Measurements from ENCODE around the gene CDCP2.

Gene CDCP2

DNA sequence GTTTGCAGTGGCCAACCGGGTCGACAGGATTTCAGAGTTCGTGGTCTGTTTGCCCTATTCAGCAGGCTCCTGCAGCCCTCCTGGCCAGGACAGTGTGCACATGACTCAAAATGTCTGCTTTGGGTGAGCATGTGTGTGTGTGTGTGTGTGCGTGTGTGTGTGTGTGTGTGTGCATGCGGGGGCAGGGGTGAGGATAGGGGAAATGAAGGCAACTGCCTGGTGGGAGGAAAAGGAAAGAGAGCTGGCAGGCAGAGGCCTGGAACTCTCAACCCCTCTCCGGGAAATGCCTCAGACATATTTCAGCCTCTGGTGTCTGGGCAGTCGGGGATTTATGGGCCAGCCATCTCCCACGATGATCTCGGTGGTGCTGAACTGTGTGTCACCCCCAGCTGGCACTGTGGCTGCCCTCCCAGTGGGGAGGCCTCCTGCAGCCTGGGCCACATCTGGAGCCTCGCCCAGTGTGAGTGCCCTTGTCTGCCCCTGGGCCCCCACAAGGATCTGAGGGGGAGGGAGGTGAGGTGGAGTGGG is 15.2 kb downstream of the CDCP2 start:
- no peak for DNase-seq (ENCODE audit: extremely low read depth in 1 of 2, low read depth in 1 of 2)

DNA sequence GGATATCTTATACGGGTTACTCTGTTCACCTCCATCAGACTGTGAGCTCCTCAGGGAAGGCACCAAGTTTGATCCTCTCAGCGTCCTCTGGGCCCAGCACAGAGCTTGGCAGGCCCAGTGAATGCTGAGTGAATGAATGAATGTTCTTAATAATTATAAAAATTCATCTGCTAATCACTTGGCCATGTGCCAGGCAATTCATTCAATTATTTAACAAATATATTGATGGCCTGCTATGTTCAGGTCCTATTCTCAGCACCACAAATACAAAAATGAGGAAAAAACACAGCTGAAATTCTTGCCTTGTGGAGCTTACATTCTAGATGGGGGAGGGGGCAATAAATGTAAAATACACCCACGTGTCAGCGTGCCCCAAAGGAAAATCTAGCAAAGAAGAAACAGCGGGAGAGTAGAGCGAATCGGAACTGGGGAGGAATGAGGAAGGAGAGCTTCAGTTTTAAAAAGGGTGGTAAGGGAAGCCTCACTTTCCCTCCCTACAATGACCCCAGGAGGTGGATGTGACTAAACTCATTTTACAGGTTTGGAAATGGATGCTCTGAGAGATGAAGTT is 15.8 kb downstream of the CDCP2 start:
- no peak for DNase-seq (ENCODE audit: extremely low read depth in 1 of 2, low read depth in 1 of 2)

DNA sequence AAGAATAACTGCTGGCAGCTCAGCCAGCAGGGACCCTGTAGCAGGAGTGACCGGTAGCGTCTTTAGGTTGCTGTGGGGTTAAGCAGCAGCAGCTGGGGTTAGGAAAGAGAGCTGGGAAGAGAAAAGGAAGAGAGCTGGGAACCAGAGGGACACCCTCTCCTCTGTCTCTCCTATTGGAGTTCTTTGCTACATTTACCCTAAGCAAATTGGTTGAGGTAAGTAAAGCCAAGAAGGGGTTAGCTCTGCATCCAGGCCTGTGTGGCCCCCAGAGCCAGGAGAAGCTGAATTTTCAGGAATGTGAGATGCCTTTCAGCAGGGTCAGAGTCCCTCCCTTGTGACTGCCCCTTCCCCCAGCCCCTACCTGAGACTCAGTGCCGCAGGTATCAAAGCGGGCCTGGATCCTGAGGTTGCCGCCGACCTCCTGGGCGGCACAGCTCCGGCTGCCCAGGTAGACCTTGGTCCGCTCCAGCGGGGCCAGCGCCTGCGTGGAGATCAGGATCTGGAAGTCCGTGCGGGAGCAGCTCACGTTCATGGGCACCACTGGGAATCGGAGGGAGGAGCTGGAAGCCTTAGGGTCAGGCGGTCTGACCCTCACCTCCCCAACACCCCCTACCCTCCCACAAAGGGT is 16.4 kb downstream of the CDCP2 start:
- no peak for DNase-seq (ENCODE audit: extremely low read depth in 1 of 2, low read depth in 1 of 2)

DNA sequence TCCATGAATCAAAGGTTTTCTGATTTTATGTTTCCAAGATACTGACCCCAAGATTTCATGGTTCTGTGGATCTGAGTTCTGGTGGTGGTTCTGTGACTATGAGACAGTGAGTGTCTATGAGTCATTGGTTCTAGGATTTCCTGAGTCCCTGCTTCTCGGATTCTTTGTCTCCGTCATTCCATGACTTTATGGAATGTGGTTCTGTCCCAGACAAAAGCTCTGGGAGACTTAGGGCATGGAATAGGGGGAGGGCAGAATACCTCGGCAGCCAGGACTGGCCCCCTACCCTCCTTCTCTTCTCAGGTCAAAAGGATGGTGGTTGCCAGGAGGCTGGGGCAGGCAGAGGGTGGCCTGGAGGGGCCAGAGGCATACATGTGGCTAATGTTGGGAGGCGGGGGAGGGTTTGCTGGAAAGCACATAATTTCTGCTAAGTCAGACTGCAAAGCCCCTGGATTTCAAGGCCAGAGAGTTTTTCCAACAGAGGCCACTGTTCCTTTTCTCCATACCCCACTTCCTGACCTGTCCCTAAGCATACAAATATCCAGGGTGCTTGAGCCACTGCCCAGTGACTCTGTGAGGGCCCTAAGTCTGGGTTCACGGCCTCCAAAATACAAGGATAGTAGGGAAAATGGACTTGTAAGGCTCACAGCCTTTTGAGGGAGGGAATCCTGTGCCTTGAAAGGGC is 17.2 kb downstream of the CDCP2 start:
- no peak for DNase-seq (ENCODE audit: extremely low read depth in 1 of 2, low read depth in 1 of 2)

DNA sequence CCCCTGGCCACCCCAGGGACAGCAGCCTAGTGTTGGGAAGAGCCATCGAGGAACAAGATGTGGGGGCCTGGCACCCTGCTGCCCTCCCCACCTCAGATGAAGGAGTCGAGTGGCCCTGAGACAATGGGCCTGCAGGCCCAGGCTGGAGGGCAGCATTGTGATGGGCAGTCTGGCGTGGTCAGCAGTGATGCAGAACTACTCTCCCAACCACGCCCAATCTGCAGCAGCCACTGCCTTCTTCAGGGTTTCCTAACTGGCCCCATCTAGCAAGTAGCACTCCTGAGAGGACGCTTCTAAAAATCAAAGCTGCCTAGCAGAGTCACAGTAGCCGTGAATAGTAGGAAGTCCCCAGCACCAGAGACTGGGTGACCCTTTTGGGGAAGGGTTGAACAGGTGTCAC is 18.5 kb downstream of the CDCP2 start:
- no peak for DNase-seq (ENCODE audit: extremely low read depth in 1 of 2, low read depth in 1 of 2)

DNA sequence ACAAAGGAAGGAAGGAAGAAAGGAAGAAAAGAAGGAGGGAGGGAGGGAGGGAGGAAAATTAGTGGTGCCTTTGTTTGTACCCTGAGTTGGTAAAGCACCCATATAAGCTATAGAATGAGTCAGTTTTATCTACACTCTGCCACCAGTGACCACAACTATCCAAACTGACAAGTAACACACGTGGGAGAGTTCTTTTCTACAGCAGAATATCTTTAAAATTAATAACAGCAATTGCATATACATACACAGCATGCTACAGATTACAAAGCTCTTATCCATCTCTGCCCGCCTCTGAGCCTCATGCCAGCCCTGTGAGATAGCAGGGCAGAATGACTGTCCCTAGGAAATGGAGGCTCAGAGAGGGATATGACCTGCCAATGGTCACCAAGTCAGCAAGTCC is 20.3 kb downstream of the CDCP2 start:
- DNase-seq (ENCODE audit: extremely low read depth in 1 of 2, low read depth in 1 of 2), result no peak

DNA sequence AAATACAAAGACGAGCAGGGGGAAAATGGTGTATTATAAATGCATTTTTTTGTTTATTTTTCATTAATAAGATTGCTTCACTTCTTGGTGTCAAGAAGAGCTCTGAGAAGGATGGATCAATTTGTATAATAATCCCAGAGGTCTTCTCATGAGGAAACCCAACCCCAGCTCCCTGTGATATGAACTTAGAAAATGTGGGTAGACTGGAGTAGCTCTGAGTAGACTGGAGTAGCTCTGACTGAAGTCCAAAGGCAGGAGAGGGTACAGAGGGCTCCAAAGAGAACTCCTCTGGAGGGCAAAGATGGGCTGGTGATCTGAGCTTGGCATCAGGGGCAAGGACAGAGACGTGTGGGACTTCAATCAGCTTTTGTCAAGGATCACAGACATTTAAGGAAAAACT is 21.4 kb downstream of the CDCP2 start:
- no peak for DNase-seq (ENCODE audit: extremely low read depth in 1 of 2, low read depth in 1 of 2)

DNA sequence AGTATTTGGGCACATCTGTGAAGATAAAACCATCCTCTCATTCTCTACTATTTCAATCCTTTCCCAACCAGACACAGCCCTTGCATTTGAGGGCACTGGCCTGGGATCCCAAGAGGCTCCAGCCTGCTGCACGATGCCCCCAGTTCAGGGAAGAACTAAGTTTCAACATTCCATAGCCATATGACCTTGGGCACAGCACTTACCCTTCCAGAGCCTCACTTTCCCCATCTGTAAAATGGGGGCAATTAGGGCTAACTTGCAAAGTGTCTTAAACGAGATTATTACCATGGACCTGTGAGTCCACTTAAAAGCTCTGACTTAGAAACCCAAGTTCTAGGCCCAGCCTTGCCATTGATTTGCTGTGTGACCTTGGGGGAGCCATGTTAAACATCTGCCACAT is 22.9 kb downstream of the CDCP2 start:
- no peak for DNase-seq (ENCODE audit: extremely low read depth in 1 of 2, low read depth in 1 of 2)

DNA sequence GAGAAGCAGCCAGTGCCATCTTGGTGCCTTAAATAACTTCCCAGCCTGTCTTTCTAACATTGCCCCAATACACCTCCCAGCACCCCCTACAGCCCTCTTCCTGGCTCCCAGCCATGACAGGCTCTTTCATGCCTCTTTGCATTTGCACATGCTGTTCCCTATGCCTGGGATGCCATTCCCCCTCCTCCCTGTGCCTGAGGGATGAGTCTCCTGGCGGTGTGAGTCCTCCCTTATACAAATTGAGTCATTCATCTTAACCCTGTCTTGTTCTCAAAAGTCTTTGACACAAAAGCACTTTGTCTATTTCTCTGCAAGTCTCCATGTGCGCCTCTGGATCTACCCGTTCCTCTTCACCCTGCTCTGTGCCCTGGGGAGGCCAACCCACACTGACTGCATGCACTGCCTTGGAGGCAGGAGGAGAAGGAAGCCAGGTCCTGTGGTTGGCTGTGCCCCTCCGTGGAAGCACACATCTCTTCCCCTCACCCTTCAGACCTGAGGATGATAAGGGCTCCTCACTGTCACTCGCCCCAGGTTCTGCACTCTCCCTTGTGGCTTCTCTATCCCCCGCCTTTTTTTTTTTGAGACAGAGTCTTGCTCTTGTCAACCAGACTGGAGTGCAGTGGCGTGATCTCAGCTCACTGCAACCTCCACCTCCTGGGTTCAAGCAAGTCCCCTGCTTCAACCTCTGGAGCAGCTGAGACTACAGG is 25.1 kb downstream of the CDCP2 start:
- no peak for DNase-seq (ENCODE audit: extremely low read depth in 1 of 2, low read depth in 1 of 2)

DNA sequence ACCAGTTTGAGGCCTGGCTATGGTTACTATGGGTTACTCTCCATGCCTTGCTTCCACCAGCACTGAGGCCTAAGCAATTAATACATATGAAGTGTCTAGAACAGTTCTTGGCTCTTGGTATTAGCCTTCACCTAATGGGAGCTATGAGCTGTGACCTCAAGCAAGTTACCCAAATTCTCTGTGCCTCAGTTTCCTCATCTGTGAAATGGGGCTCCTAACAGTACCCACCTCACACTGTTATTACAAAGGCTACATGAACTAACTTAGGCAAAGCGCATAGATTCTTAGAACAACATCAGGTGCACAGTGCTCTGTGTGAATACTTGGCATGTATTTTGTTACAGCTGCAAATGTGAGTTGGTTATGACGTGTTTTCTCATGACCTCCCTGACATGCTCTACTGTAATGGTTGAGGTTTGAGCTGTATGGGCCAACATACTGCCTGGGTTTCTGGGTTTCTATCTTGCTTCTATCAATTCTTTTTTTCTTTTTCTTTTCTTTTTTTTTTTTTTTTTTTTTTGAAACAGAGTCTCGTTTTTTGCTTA is 26.5 kb downstream of the CDCP2 start:
- no peak for DNase-seq (ENCODE audit: extremely low read depth in 1 of 2, low read depth in 1 of 2)

DNA sequence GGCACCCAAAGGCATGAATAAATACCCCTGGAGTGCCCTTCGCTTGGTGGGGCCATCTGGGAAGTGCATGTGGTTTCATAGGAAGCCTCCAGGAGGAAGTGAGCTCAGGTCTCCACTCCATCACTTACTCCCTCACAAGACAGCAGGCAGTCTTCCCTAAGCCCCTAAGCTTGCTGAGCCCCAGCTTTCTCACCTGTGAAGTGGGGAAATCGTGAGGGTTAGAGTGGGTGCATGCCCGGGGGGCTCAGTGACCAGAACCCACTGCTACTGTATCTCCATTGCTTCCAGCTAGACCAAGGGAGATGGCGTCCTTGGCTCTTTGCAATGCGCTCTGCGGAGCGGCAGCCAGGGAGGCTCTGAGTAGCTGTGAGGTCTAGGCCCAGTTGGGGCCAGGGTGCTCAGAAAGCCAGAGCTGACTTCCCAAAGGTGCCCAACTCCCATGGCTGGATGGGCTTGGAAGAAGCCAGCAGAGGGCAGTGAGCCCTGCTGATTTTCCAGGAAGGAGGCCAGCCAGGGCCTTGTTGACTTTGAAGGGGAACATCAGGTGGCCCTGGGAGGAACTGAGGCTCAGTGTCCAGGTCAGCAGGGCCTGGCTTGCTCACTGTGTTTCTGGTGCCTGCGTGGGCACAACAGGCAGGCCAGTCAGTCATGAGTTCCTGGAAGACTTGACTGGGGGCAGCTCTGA is 27.3 kb downstream of the CDCP2 start:
- no peak for DNase-seq (ENCODE audit: extremely low read depth in 1 of 2, low read depth in 1 of 2)

DNA sequence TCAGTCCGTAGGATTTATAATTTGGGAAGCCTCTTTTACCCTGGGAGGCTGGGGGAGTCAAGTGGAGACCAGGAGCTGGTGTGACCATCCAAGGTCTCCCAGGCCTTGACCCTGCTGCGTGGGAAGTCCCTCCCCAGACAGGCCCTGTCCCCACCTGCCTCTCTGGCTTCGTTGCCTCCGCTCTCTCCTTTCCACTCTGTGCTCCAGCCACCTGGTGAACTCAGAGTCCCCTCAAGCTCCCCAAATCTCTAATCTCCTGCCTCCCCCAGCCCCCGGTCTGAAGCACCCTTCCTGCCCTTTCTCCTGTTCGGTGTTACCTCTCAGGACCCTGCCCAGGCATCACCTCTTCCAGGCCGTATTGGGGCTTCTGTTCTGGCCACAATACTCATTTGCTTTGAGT is 27.9 kb downstream of the CDCP2 start:
- no peak for DNase-seq (ENCODE audit: extremely low read depth in 1 of 2, low read depth in 1 of 2)

DNA sequence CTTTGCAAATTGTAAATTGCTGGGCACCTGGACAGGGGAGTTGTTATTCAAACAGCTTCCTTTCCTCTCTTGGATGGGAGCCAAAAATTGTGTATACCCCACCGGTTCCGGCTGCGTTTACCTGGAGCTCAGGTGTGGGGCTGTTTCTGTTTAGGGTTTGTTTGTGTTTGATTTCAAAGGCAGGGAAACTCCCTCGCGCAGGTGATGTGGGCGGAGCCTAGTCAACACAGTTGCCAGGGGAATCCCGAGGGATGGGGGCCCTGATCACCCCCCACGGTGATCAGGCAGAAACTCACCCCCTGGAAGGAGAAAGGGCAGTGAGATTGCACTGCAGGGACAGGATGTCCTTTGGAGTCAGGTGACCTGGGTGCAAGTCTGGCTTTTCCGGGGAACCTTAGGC is 28.3 kb downstream of the CDCP2 start:
- no peak for DNase-seq (ENCODE audit: extremely low read depth in 1 of 2, low read depth in 1 of 2)

DNA sequence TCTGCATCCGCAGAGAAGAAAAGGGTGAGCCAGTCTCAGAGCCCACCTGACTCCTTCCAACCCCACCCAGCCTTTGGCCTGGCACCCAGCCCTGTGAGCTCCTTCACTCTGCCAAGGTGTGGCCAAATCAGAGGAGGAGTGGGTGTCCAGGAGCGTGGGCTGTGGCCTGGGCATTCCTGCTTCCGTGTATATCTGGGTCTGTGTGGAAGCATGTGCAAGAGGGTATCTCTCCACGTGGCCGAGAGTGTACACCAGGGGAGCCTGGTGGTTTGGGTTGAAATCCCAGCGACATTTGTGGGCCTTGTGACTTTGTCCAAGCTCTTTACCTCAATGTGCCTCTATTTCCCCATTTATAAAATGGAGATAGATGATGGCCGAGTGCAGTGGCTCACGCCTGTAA is 29.8 kb downstream of the CDCP2 start:
- no peak for DNase-seq (ENCODE audit: extremely low read depth in 1 of 2, low read depth in 1 of 2)

DNA sequence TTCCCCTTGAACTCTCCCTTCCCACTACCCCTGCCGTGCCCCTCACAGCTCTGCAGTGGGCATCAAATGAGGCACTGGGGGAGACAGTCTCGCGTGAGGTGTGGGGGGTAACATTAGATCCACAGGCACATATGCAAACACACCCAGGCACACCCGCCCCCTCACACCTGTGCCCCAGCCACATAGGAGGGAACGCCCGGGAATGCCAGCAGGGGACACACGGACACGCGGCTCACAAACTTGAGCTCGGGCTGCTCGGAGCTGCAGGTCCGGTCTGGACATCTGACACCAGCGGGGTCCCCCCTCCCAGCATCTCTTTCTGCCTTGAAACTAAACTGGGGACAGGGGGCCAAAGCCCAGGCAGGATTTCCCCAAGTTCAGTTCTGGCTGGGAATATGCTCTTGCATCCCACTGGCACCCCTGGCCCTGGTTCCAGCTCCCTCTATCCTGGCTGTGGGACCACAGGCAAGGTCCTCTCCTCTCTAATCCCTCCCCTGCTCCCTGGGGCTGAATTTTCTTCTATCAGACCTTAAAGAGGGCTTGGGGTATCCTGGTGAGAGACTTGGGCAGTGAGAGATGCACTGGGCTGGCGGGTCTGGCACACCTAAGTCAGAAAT is 30.6 kb downstream of the CDCP2 start:
- DNase-seq (ENCODE audit: extremely low read depth in 1 of 2, low read depth in 1 of 2), result no peak

DNA sequence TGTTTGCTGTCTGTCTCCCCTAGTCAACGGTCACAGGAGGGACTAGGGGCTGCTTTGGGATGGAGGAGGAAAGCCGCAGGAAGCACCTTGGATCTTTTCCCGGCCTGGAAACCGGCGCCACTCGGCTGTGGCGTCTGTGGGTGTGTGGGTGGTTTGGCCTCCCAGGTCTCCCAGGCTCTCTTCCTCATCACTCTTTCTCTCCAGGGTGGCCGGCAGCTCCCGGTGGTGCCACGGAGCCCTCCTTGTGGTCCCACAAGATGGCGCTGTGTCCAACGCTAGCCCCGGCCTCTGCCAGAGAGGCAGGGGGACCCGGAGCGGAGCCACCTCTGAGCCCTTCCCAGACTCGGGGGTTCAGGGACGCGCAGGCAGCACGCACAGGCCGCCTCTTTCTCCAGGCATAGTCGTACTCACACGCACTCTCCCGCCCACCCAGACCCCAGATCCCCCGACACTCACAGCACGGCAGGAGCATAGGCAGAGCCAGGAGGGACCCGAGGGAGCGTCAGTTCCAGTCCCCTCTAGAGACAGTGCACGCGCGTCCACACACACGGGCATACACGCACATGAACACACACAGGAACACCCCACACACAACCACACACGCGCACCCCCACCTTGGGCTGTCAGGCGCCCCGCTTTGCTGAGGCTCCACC is 31.2 kb downstream of the CDCP2 start:
- DNase-seq (ENCODE audit: extremely low read depth in 1 of 2, low read depth in 1 of 2), result peak; percentile 31 to 48

DNA sequence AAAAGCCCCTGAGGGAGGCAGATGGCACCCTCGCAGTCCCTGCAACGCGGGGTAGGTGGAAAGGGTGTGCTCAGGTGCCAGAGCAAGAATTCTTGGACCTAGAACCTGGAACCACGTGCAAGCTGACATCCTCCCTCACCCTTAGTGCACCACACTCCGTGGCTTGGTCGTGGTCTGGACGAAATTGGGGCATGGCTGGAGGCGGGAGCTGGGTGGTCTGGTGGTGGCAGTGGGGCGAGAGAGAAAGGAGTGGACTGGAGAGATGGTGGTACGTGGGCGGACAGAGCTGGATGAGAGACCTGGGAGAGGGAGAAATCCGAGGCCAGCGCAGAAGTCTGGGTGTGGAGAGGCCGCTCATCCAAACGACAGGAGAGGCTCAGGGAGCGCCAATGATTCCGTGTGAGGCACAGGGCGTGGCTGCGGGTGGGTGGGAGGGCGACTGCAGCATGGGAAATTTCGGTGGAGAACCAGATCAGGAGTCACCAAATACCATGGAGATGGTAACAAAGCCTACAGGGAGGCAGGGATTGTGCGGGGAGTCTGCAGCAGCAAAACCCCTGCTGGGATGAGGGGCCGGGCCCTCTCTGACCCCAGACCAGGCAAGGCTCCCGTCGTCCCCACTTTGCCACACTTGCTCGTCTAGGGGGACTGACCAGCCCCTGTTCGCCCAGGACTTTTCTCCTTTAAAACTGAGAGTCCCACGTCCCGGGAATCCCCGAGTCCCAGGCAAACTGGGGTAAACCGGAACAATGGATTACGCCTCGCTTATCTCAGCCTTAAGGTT is 31.9 kb downstream of the CDCP2 start:
- no peak for DNase-seq (ENCODE audit: extremely low read depth in 1 of 2, low read depth in 1 of 2)

DNA sequence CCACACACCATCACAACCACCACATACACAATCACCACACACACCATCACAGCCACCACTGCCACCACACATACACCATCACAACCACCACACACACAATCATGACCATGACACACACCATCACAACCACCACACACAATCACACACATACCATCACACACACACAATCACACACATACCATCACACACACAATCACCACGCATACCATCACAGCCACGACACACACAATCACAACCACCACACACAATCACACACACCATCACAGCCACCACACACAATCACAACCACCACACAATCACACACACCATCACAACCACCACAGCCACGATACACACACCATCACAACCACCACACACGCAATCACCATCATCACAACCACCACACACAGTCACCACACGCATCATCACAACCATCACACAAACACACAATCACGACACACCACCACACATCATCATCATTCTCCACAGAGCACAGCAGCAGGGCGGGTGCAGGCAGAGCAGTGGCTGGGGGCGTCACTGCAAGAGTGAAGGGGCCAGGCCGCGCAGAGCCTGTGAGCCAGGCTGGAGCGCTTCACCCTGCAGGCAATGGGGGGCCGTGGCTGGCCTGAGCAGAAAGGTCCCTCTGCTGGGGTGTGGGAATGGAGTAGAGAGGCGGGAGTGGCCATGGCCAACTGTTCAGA is 32.6 kb downstream of the CDCP2 start:
- DNase-seq (ENCODE audit: extremely low read depth in 1 of 2, low read depth in 1 of 2), result no peak

DNA sequence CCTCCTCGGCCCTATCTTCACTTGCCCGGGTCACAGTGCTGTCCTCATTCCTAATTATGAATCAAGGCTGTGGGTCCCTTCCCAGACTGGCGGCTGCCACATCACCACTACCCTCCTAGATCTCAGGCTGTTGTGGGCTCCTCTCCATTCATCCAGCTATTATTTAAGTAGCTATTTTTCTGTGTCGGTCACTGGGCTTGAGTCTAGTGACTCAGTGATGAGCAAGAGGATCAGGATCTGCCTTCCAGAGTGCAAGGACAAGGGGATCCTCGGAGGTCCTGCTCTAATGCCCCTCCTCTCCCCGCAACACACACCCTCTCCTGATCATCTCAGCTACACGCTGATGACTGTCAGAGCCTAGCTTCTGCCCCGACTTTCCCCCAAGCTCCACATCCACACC is 34.1 kb downstream of the CDCP2 start:
- DNase-seq (ENCODE audit: extremely low read depth in 1 of 2, low read depth in 1 of 2), result no peak

All from stimulated activated CD8-positive, alpha-beta memory T cell treated with anti-CD3 and anti-CD28 coated beads, Interleukin-7, amount 100 ng/mL, for 48 hours (primary cell).